NCI-H2081 (cell line): ENCODE data around the gene LAMA3.

Experiments
- DNase-seq, 2 experiments: peaks; one replicate each; lab custom pipeline; 2025; lab: John Stamatoyannopoulos, UW

LAMA3 gene

DNA sequence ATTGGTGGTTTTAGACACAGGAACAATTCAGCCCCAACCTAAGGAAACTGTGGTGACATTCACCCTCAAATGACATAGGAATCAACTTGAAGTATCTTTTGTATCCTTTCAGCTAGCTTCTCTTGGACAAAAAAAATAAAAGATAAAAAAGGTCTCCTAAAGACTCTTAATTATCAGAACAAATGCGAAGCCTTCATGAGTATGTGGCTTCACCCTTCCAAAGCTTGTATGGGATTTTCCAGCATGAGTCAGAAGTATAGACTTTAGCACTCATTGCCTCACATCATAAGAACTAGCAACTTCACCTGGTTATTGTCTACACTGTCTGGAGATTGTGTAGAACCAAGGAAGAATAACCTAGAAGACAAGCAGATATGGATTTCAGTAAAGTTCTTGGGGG is 135.4 kb downstream of the LAMA3 start:
- no peak for DNase-seq

DNA sequence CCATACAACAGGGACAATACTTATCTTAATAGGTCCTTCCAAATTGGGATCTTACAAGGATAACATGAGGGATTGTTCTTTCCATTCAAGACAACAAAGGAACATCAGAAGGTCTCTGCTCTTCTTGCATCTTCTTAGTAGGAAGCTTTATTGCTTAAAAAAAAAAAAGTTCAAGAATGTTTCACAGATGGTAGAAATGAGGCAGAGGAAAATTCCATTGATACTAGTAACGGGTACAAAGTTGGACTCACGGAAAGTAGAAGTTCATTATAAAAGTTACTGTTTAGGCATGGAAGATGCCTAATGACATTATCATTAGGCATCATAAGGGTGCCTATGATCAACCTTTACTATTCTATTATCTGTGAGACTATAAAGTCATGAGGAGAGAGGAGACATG is 136.2 kb downstream of the LAMA3 start:
- no peak for DNase-seq

DNA sequence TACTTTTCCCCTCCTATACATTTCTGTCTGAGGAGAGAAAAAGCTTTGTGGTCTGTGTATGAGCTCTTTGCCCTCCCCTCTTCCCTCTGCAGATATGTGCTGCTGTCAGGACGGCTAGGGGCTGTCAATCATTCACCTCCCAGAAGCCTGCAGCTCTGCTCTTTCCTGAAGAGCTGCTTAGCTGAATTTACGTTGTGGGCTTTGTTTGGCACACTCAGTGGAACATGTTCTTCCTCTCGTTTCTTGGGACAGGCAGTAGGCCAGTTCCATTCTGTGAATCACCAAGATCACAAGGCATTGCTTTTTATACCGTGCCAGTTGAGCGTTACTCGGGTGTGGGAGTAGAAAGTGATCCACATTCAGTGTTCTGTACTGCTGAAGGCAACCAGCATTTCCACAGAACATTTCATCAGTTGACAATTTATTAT is 136.7 kb downstream of the LAMA3 start:
- no peak for DNase-seq

DNA sequence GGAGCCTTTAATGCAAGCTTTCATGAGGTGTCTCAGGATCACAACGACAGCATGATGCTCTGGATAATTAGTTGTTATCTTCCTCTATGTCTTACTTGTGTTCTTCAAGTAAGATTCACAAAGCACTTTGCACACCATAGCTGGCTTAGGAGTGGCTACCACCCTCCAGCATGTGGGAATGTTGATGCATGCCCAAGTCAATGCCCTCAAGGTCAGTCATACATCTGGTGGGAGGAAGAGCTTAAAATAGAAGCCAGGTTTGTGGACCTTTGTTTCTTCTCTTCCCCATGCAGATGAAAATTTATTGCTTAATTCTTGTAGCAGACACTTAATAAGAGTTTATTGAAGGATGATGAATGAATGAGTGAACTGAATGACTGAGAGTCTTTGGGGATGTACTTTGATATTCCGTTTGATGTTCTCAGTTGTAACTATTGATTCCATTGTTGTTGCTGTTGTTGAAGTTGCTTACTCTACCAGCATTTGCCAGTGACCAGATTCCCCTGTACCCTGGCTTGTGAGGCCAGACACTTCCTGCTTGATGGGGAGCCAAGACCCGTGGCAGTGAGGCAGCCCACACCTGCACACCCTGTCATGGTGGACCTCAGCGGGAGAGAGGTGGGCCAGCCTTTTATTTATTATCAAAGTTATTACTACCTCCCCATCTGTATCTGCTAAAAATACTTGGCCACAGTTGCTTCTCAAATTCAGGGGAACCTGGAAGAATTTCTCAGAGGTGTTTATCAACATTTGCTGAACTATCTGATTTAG is 137.8 kb downstream of the LAMA3 start:
- no peak for DNase-seq

DNA sequence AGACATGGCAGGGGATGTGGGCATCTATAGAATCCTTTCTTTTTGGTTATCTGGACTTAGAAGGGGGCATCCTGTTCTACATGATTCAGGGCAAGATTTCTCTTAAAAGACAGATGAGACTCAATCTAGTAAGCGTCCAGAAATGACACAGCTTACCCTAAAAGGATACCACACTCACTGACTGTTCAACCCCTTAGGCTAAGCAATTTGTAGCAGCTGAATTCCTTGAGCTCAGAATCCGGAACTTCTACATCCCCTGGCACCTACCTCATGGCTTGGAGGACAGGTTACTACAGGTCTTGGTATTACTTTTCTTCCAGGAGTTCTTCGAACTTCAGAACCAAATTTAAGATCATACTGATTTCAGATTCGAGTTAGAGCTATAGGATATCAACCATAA is 138.4 kb downstream of the LAMA3 start:
- DNase-seq = no peak

DNA sequence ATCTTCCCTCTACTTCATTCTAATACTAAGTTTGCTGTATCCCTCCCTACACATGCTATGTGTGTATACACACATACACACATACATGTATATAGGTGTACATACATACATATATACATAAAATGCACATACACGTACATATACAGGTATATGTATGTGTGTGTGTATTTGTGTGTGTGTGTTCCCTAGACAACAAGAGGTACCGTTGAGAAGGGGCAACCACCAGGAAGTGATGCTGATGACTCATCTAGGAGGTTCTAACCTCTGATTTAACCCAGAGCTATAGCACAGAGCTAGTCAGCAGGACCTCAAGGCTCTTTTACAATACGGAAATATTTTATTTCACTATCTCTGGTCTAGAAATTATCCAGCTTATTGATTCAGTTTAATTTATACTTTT is 139.2 kb downstream of the LAMA3 start:
- peak; percentile 5 to 10 for DNase-seq

DNA sequence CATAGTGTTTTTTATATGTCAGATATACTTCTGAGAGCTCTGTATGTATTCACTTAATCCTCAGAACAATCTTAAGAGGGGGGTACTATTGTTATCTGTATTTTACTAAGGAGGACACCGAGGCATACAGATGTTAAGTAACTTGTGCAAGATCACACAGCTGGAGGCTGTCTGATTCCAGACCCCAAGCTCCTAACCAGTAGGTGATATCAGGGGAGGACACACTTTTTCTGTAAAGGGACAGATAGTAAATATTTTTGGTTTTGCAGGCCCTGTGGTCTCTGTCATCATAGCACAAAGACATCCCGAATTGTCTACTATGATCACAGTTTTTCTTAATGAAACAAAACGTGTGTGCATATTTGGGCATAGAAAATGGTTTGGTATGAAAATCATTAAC is 143.7 kb downstream of the LAMA3 start:
- DNase-seq = no peak

DNA sequence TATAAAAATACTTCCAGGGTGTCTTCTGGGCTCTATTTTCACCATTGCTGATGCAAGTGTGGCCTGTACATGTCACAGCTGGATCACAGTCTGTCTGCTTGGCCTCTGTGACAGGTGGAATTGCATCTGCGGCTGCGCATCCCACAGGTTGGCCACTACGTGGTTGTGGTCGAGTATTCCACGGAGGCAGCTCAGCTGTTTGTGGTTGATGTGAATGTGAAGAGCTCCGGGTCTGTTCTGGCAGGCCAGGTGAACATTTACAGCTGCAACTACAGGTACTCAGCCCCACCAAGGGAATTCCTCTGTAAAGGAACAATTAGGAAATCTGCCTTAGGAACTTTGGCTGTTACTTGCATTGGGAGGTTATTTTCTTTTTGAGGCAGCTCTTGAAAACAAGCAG is 144.5 kb downstream of the LAMA3 start:
- no peak for DNase-seq

DNA sequence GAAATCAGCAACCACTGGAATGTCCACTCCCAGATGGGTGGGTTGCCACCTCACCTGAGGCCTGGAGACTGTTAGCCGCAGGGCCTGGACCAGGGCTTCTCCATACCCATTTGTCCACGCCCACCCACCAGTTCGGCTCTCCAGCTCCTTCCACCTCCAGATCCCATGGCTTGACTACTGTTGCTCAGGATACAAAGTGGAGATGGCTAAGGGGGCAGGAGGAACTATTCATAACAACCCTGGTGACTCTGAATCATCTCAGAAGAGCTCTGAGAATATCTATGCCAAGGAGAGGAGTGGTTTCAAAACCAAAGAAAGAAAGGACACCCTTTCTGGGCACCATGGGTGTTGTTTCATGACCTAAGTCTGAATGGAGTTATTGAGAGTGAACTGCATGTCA is 145.8 kb downstream of the LAMA3 start:
- DNase-seq = no peak

DNA sequence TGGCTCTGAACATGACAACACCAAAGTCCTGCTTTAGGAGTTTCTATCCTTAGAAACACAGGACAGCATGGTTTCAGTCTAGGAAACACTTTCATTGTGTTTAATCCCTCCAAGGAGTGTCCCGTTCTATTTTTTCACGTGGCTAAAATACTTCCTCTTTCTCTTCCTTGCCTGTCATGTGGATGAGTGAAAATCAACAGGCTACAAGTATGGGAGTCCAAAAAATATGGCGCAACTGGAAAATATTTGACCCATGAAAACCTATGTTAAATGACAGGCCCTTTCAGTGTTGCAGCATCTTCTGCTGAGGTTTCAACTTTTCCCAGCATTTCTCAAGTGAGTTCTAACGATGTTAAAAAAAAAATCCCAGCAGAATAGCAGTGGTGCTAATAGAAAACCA is 146.3 kb downstream of the LAMA3 start:
- no peak for DNase-seq

DNA sequence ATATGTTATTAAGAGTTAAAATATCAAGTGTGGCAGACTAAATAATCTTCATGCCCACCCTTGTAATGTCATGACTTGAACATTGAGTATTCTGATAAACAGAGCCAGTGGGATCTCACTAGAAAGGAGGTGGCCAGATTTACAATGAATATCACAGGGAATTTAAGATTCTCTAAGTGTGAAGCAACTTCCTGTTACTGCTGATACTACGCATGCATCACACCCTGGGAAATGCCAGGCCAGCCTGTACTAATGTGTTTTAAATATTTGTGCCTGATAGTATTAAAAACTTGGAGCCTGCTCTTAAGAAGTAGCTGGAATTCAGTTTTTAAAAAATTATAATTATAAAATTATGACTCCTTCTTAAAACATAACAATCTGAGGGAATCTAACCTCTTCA is 148.3 kb downstream of the LAMA3 start:
- DNase-seq = no peak

DNA sequence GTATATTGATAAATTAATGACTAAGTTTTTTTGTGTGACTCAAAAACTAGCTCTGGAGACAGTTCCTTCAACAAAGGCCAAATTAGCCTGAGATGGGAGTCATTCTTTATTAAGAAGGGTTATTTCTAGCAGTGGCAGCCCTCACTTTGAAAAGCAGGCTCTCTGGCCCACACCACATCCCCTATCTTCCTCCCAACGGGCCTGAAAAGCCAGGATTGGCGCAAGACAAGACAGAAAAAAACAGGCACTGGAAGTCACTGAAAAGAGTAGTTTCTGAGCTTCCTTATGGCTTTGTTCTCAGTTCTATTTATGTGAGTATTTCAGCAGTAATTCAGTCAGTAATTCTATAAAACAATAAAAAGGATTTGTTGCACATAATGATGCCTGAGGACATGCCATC is 149.0 kb downstream of the LAMA3 start:
- DNase-seq = no peak

DNA sequence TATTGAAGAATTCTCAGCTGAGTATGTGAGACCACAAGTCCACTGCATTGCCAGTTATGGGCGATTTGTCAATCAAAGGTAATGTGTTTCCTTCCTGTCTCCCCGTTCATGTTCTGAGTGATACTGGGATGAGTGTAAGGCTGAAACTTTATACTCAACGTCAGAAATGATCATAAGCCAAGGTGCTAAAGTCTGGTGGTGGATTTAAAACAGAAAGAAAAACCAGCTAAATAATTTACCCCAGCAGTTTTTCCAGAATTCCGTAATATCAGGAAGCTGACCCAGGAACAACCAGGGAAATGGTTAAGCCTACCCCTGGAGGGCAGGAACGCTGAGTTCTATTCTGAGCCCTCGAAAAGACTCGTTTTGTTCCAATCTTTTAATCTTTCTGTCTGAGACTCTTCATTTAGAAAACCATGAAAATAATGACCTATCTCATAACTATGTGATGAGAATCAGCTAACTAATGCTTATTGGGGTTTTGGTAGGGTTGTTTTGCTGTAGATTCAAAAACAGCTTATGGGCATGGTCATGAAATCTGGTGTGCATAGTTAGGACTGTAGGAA is 149.6 kb downstream of the LAMA3 start:
- DNase-seq = no peak

DNA sequence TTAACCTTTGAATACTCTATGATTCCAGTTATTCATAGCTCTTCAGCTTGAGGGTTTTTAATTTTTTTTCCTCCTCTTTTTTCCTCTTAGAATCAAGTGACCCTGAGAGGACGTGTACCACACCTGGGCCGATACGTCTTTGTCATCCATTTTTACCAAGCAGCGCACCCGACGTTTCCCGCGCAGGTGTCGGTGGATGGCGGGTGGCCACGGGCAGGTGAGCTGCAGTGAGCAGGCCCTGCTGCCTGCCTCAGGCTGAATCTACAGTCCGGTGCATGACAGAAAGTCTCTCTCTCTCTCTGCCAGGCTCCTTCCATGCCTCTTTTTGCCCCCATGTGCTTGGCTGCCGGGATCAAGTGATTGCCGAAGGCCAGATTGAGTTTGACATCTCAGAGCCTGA is 153.1 kb downstream of the LAMA3 start:
- DNase-seq = no peak

DNA sequence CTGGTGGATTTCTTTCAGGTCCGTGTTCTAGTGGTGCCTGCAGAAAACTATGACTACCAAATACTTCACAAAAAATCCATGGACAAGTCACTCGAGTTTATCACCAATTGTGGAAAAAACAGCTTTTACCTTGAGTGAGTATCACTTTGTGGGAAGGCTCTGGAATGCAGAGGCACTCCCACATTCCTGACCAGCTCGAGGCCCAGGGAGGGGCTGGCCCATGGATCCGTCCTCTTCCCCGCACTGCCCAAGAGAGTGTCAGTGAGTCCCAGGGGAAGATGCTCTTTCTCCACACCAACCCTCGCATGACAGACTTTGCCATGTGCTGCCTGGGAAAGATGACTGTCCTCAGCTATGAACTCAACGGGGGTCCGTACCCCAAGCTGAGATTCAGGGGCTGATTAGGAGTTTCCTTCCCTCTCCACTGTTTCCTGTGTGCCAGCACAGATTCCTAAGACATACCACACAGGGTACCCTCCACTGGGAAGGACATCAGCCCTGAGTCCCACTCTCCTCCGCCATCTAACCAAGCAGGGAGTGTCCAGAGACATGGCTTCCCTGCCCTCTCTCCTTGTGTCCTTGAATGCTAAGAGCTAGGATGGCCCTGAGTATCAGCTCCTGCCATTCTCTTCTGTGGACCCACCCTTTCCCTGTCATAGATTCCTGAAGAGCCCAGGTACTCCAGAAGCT is 155.9 kb downstream of the LAMA3 start:
- DNase-seq = no peak

DNA sequence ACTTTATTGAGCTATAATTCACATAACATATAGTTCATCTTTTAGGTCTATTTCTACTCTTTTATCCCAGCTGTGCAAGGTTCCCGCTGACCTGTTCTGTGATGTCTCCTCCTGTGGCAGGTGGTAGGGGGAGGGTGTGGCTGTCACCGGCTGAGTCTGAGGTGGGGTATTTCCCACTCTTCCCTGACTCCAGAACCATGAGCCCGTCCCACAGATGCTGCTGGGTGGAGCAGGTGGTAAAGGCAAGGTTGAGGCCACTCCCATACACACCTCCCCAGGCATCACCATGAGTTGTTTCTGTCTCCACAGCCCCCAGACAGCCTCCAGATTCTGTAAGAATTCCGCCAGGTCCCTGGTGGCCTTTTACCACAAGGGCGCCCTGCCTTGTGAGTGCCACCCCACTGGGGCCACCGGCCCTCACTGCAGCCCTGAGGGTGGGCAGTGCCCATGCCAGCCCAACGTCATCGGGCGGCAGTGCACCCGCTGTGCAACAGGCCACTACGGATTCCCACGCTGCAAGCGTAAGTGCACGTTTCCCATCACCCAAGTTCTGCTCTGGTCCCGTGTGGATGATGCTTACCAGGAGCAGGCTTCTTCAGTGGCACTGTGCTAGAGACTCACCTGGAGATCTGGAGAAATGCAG is 156.9 kb downstream of the LAMA3 start:
- no peak for DNase-seq

DNA sequence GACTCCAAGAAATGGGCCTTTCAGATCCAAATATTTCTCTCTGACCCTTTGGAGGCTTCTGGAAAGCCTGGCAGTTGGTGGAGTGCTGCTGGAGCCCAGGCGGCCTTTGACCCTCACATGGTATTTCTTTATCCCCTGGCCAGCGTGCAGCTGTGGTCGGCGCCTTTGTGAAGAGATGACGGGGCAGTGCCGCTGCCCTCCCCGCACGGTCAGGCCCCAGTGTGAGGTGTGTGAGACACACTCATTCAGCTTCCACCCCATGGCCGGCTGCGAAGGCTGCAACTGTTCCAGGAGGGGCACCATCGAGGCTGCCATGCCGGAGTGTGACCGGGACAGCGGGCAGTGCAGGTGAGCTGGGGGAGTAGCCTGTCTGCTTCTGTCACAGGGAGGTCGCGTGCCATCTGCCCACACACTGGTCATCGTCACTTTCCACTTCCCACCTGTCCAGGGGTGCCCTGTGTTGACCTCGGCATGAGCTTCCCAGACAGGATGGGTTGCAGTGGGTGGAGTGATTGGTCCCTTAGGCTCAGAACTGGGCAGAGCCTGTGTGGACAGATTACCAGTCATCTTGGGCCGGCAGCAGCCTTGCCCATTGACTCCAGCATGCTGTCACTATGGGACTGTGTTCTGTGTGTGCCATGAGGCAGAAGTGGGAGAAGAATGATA is 158.2 kb downstream of the LAMA3 start:
- DNase-seq = no peak

DNA sequence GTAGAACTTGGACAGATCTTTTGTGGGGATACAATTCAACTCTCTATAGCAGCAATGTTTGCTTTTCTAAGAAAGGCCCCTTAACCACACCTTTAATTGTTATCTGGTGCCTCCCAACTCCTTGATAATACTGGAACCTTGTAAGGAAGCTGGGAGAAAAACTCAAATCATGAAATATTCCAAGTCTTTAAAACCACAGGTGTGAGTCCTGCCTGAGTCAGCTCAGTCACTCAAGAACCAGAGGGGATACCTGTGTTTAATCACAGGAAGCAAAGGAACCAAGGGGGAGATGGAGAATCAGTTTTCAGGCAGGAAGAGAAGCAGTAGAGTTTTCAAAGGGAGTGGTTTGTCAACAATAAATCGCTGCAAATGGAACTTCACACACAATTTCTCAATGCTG is 159.9 kb downstream of the LAMA3 start:
- DNase-seq = no peak

DNA sequence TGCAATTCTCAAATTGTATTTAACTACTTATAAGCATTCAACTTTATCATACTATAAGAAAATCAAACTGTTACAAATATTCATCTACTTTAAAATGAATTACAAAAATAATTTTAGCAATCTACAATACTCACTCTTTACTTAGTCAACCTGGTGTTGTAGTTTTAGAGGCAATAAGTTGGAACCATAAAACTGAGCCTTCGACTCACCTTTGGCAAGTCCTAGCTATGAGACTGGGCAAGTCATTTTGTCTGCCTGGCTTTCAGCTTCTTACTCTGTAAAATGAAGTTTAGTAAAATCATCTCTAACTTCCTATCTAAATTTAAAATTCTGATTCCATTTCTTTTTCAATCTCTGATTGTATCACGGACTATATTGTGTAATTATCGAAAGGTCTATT is 161.0 kb downstream of the LAMA3 start:
- no peak for DNase-seq

DNA sequence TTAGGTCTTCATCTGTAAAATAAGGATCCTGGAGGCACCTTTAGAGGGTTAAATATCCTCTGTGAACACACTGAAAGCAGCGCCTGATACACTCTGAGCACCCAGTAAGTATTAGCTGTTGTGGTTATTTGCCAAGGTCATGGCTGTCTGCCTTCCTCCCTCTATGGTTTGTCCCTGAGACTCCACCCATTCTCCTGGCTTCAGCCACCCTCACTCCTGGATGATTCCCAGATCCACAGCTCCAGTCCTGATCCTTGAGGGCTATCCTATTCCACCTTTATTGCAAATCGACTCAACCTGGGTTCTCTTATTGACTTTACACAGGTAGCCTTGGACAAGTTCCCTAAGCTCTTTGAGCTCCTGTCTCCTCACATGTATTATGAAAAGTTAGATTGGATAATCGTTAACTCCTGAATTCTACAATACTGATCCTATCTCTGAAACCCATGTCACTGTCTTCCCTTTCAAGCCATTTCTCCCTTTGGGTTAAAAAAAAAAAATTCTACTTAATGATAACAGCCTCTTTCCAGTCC is 162.3 kb downstream of the LAMA3 start:
- DNase-seq = no peak

DNA sequence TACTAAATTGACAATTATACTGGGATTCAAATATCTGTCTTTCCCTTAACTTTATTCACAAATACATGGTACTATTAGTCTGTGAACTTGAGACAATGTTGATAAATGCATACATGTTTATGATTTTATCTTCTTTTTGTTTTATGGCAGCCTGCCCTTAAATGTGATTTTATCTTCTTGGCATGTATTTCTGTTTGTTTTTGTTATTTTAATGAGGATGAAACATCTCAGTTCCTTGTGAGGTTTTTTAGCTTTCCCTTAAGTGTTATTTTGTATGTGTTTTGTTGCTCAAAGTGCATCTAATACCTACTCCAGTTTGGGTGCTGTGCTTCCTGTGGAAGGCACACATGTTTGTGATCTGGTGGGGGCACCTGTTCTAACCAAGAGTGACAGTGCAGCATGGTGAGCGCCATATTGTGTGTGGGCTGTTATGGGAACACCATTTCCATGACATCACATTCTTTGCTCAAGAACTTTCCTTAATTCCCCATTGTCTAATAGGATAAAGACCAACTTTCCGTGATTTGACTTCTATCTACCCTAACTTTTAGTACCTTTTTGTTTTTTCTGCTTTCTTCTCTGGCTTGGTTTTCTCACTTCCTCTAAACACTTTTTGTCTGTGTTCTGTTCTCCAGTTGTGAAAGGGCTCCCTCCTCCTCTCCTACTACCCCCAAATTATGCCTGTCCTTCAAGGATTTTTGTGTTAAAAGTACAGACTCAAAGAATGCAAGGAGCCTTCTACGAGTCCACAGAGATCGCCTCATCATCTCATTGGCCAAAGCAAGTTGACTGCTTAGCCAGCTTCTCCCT is 163.2 kb downstream of the LAMA3 start:
- DNase-seq = no peak
